Mesendoderm (in vitro differentiated cells): ENCODE measurements around the gene CPXM1.
"Not testable (repeated sequence)": the region's sequence is repeated elsewhere in the genome, so short reads cannot be mapped to it uniquely, and the experiment has no call there.

Experiments used
- DNase-seq: peaks from one replicate; pipeline ENCODE4 v3.0.0; 2013
- H2AK5ac ChIP-seq: 2 replicates; pipeline ENCODE4 v1.6.1; 2013; ENCODE audit warnings: low read length, inconsistent platforms
- H2BK120ac ChIP-seq: 2 replicates; pipeline ENCODE4 v1.6.1; 2013; ENCODE audit warnings: low read depth, mild to moderate bottlenecking, low read length, moderate library complexity, mixed read lengths
- H2BK15ac ChIP-seq: replicated peaks from 2 replicates; pipeline ENCODE4 v1.6.1; 2013; ENCODE audit warnings: low read depth, mild to moderate bottlenecking, moderate library complexity
- H2BK5ac ChIP-seq: 2 replicates; pipeline ENCODE4 v1.6.1; 2013; ENCODE audit warnings: low read length, inconsistent platforms
- H3K18ac ChIP-seq: 2 replicates; pipeline ENCODE4 v1.6.1; 2013; ENCODE audit warnings: mild to moderate bottlenecking, low read length, mixed read lengths
- H3K23ac ChIP-seq: one replicate; pipeline ENCODE4 v1.6.1; 2013; ENCODE audit warnings: low read length
- H3K27ac ChIP-seq: 2 replicates; pipeline ENCODE4 v1.5.1; 2013; ENCODE audit warnings: low read depth, mild to moderate bottlenecking, inconsistent platforms, low read length, moderate library complexity
- H3K27me3 ChIP-seq: 2 replicates; pipeline ENCODE4 v1.6.1; 2013; ENCODE audit warnings: low read length, control low read depth, mild to moderate bottlenecking, inconsistent platforms; ENCODE audit not compliant: insufficient read depth, poor library complexity
- H3K36me3 ChIP-seq: 2 replicates; pipeline ENCODE4 v1.6.1; 2013; ENCODE audit warnings: low read length, inconsistent platforms; ENCODE audit not compliant: control insufficient read depth, insufficient read depth
- H3K4ac ChIP-seq: one replicate; pipeline ENCODE4 v1.6.1; 2013; ENCODE audit warnings: low read depth, mild to moderate bottlenecking, low read length, moderate library complexity
- H3K4me1 ChIP-seq: 2 replicates; pipeline ENCODE4 v1.6.1; 2013; ENCODE audit warnings: low read depth, low read length, inconsistent platforms; ENCODE audit not compliant: control insufficient read depth
- H3K4me2 ChIP-seq: 2 replicates; pipeline ENCODE4 v1.6.1; 2013; ENCODE audit warnings: low read length
- H3K4me3 ChIP-seq: 2 replicates; pipeline ENCODE4 v1.5.1; 2013; ENCODE audit warnings: mild to moderate bottlenecking, low read length
- H3K56ac ChIP-seq: one replicate; pipeline ENCODE4 v1.6.1; 2013; ENCODE audit warnings: low read length
- H3K79me1 ChIP-seq: 2 replicates; pipeline ENCODE4 v1.6.1; 2013; ENCODE audit warnings: low read length, inconsistent platforms
- H3K79me2 ChIP-seq: 2 replicates; pipeline ENCODE4 v1.6.1; 2013; ENCODE audit warnings: mild to moderate bottlenecking, low read length; ENCODE audit not compliant: control insufficient read depth, insufficient read depth
- H3K9ac ChIP-seq: 2 replicates; pipeline ENCODE4 v1.6.1; 2013; ENCODE audit warnings: low read length, inconsistent platforms
- H4K5ac ChIP-seq: one replicate; pipeline ENCODE4 v1.6.1; 2013; ENCODE audit warnings: low read length
- H4K8ac ChIP-seq: one replicate; pipeline ENCODE4 v1.6.1; 2013; ENCODE audit warnings: low read depth, mild to moderate bottlenecking, control low read depth, low read length, moderate library complexity
- WGBS: extraction: QIAGEN DNeasy Blood & Tissue Kit; methylation state at CpG from one replicate; pipeline ENCODE4 v1.1.7; 2013; ENCODE audit warnings: low lambda C conversion rate, missing lambda C conversion rate; ENCODE audit not compliant: insufficient coverage; ENCODE audit errors: extremely low coverage; 5-methylcytosine and 5-hydroxymethylcytosine counted together

CPXM1 gene

DNA sequence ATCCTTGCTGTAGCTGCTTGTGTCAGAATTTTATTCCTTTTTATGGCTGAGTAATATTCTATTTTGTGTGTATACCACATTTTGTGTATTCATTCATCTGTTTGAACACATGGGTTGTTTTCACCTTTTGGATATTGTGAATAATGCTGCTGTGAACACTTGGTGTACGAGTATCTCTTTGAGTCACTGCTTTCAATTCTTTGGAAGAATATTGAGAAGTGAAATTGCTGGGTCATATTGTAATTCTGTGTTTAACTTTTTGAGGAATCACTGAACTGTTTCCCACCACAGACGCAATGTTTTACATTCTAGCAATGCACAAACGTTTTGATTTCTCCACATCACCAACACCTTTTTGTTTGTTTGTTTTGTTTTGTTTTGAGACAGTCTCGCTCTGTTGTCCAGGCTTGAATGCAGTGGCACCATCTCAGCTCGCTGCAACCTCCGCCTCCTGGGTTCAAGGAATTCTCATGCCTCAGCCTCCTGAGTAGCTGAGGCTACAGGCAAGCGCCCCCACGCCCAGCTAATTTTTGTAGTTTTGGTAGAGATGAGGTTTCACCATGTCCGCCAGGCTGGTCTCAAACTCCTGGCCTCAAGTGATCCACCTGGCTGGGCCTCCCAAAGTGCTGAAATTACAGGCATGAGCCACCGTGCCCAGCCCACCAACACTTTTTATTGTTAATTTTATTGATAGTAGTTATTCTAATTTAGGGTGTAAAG, 21.7 kb downstream of the CPXM1 start:
- no peaks in the 10 kb centered on the region for H3K79me2 ChIP-seq
- no peaks in the 10 kb centered on the region for H3K79me1 ChIP-seq
- H3K36me3 ChIP-seq, result no peaks in the 10 kb centered on the region
- no peak overlapping the region for H4K8ac ChIP-seq
- no peak overlapping the region for H2BK5ac ChIP-seq
- H2AK5ac ChIP-seq, result no peak overlapping the region
- H3K4ac ChIP-seq, result no peak overlapping the region
- H2BK120ac ChIP-seq, result no peak overlapping the region
- no peak overlapping the region for H4K5ac ChIP-seq
- H3K4me3 ChIP-seq, result no peak overlapping the region
- no peak overlapping the region for H3K4me2 ChIP-seq
- no peak overlapping the region for H3K27ac ChIP-seq
- H3K4me1 ChIP-seq, result no peaks in the 10 kb centered on the region
- DNase-seq, result no peak
- no peaks in the 10 kb centered on the region for H3K27me3 ChIP-seq
- no peak overlapping the region for H2BK15ac ChIP-seq
- no peak overlapping the region for H3K18ac ChIP-seq
- H3K9ac ChIP-seq, result no peak overlapping the region
- WGBS, result no CpG with 5 or more reads among the region's 10 CpGs
- H3K23ac ChIP-seq, result no peak overlapping the region
- H3K56ac ChIP-seq, result no peak overlapping the region

- H3K79me1 ChIP-seq, result no peaks in the 10 kb centered on the region
- no peak overlapping the region for H2BK120ac ChIP-seq
- no peaks in the 10 kb centered on the region for H3K79me2 ChIP-seq
- no peak overlapping the region for H2AK5ac ChIP-seq
- H3K4ac ChIP-seq, result no peak overlapping the region
- no peak overlapping the region for H2BK15ac ChIP-seq
- no peak overlapping the region for H2BK5ac ChIP-seq
- H3K4me2 ChIP-seq, result no peak overlapping the region
- H4K8ac ChIP-seq, result no peak overlapping the region
- no peak overlapping the region for H3K18ac ChIP-seq
- H3K36me3 ChIP-seq, result no peaks in the 10 kb centered on the region
- H3K27ac ChIP-seq, result no peak overlapping the region
- no peak overlapping the region for H3K9ac ChIP-seq
- no peak overlapping the region for H3K4me3 ChIP-seq
- H3K4me1 ChIP-seq, result no peaks in the 10 kb centered on the region
- WGBS, result no CpG with 5 or more reads among the region's 3 CpGs
- no peak for DNase-seq
- no peak overlapping the region for H4K5ac ChIP-seq
- no peak overlapping the region for H3K56ac ChIP-seq
- no peak overlapping the region for H3K23ac ChIP-seq
- H3K27me3 ChIP-seq, result no peaks in the 10 kb centered on the region
Observed at GRCh38 chr20:2775139-2775538, 25.3 kb downstream of the CPXM1 start.

DNA sequence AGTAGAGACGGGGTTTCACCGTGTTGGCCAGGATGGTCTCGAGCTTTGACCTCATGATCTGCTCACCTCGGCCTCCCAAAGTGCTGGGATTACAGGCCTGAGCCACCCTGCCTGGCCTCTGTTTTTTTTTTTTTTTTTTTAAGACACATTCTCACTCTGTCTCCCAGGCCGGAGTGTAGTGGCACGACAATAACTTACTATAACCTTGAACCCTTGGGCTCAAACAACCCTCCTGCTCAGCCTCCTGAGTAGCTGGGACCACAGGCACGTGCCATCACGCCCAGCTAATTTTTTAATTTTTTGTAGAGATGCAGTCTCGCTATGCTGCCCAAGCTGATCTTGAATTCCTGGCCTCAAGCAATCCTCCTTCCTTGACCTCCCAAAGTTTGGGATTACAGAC, 26.6 kb downstream of the CPXM1 start:
- no peak overlapping the region for H2AK5ac ChIP-seq
- no peak overlapping the region for H3K4me2 ChIP-seq
- no CpG with 5 or more reads among the region's 9 CpGs for WGBS
- no peaks in the 10 kb centered on the region for H3K36me3 ChIP-seq
- no peak overlapping the region for H3K18ac ChIP-seq
- no peak overlapping the region for H3K56ac ChIP-seq
- no peaks in the 10 kb centered on the region for H3K79me1 ChIP-seq
- H3K27ac ChIP-seq, result no peak overlapping the region
- no peak overlapping the region for H3K4me3 ChIP-seq
- no peaks in the 10 kb centered on the region for H3K4me1 ChIP-seq
- H4K8ac ChIP-seq, result no peak overlapping the region
- DNase-seq, result no peak
- H2BK15ac ChIP-seq, result no peak overlapping the region
- no peak overlapping the region for H2BK5ac ChIP-seq
- H3K4ac ChIP-seq, result no peak overlapping the region
- H3K23ac ChIP-seq, result no peak overlapping the region
- H3K9ac ChIP-seq, result no peak overlapping the region
- no peak overlapping the region for H4K5ac ChIP-seq
- no peak overlapping the region for H2BK120ac ChIP-seq
- H3K79me2 ChIP-seq, result no peaks in the 10 kb centered on the region
- no peaks in the 10 kb centered on the region for H3K27me3 ChIP-seq

GRCh38 chr20:2771631-2772080, 28.8 kb downstream of the CPXM1 start:
- Histone ChIP-seq H3K79me1 (no peaks in the 10 kb centered on the region), H3K9ac (no peak overlapping the region), H3K23ac (no peak overlapping the region), H3K4me2 (no peak overlapping the region), H2BK5ac (no peak overlapping the region), H3K27me3 (no peaks in the 10 kb centered on the region), H4K5ac (no peak overlapping the region), H2BK120ac (no peak overlapping the region), H3K18ac (no peak overlapping the region), H3K36me3 (no peaks in the 10 kb centered on the region), H4K8ac (no peak overlapping the region), H3K4ac (no peak overlapping the region), H3K27ac (no peak overlapping the region), H3K56ac (no peak overlapping the region), H3K79me2 (no peaks in the 10 kb centered on the region), H2AK5ac (no peak overlapping the region), H2BK15ac (no peak overlapping the region), H3K4me1 (no peaks in the 10 kb centered on the region), H3K4me3 (no peak overlapping the region)
- peak; percentile 42 for DNase-seq
- whole genome bisulfite sequencing, result no CpG with 5 or more reads among the region's 12 CpGs

DNA sequence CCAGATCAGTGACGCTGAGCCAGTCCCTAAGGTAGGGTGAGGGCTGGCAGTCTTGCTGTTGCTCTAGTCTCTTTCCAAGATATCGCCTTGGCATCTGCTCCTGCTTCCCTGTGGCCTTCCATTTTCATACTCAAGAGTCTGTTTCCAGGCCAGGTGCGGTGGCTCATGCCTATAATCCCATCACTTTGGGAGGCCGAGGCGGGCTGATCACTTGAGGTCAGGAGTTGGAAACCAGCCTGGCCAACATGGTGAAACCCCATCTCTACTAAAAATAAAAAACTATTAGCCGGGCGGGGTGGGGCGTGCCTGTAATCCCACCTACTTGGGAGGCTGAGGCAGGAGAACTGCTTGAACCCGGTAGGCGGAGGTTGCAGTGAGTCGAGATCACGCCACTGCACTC, 30.3 kb downstream of the CPXM1 start:
- not testable (repeated sequence) for H3K4ac ChIP-seq, H4K8ac ChIP-seq, H2BK5ac ChIP-seq, H2BK15ac ChIP-seq, H3K27ac ChIP-seq, H3K79me2 ChIP-seq, H3K9ac ChIP-seq, H3K36me3 ChIP-seq, H3K23ac ChIP-seq, H4K5ac ChIP-seq, H3K79me1 ChIP-seq, H2AK5ac ChIP-seq, H3K4me2 ChIP-seq, H3K27me3 ChIP-seq, H3K56ac ChIP-seq, H3K4me3 ChIP-seq, DNase-seq, H2BK120ac ChIP-seq, H3K4me1 ChIP-seq, H3K18ac ChIP-seq
- no CpG with 5 or more reads among the region's 12 CpGs for WGBS

GRCh38 chr20:2768632-2769015, 31.8 kb downstream of the CPXM1 start:
- no peak overlapping the region for H3K18ac ChIP-seq
- WGBS, result no CpG with 5 or more reads among the region's 5 CpGs
- H2BK120ac ChIP-seq, result no peak overlapping the region
- no peak overlapping the region for H4K8ac ChIP-seq
- H3K56ac ChIP-seq, result no peak overlapping the region
- no peaks in the 10 kb centered on the region for H3K36me3 ChIP-seq
- H3K4me3 ChIP-seq, result no peak overlapping the region
- no peak overlapping the region for H3K4me2 ChIP-seq
- no peak overlapping the region for H3K23ac ChIP-seq
- no peak overlapping the region for H2AK5ac ChIP-seq
- H3K4me1 ChIP-seq, result no peaks in the 10 kb centered on the region
- H3K27me3 ChIP-seq, result no peaks in the 10 kb centered on the region
- no peak for DNase-seq
- H2BK15ac ChIP-seq, result no peak overlapping the region
- H3K27ac ChIP-seq, result no peak overlapping the region
- no peak overlapping the region for H3K4ac ChIP-seq
- no peaks in the 10 kb centered on the region for H3K79me1 ChIP-seq
- H3K9ac ChIP-seq, result no peak overlapping the region
- no peak overlapping the region for H4K5ac ChIP-seq
- no peak overlapping the region for H2BK5ac ChIP-seq
- H3K79me2 ChIP-seq, result no peaks in the 10 kb centered on the region
